B cell (primary cell): Measurements from ENCODE around the gene RSAD1. TPM values are rescaled to one million over a fixed set of nuclear protein-coding genes. Genes with fewer than 3 reads are reported as not detected.

Experiments used
- ATAC-seq: fragments of 200-7000 bp; cut with Tn5 transposase; one replicate; pipeline ENCODE4 v1.10.0; 2021; ENCODE audit warnings: low read depth, mild to moderate bottlenecking, moderate number of reproducible peaks, moderate library complexity
- CTCF ChIA-PET: fragments of 350-600 bp; sonication (Branson Sonifier 250); formaldehyde crosslinking; loops from one replicate; lab custom pipeline; 2021; ENCODE audit warnings: antibody characterized with exemption, inconsistent platforms; lab: Charles Lee
- POLR2A ChIA-PET: fragments of 350-600 bp; sonication (Branson Sonifier 250); formaldehyde crosslinking; loops from one replicate; lab custom pipeline; 2021; ENCODE audit warnings: antibody characterized with exemption; lab: Charles Lee
- DNase-seq: peaks from one replicate; pipeline ENCODE4 v3.0.0; 2013
- H2AFZ ChIP-seq: 2 replicates; pipeline ENCODE4 v1.6.1; 2012; ENCODE audit warnings: mild to moderate bottlenecking, low read depth, low read length; ENCODE audit not compliant: insufficient read depth, poor library complexity, severe bottlenecking
- H3K27ac ChIP-seq, 2 donors: 1 replicate in 1 of 2; 2 replicates in 1 of 2; pipeline ENCODE4 v1.5.1; 2012 to 2013; ENCODE audit warnings: low read length in 2 of 2, mild to moderate bottlenecking in 2 of 2, moderate library complexity in 1 of 2
- H3K27me3 ChIP-seq, 4 experiments: fragments of 200-600 bp in 1 of 4; sonication (generic) in 1 of 4; replicated peaks in 1 of 4; 1 replicate in 2 of 4; 2 replicates in 2 of 4; pipeline versions ENCODE4 v1.6.1 to v1.7.0; 2013 to 2016; ENCODE audit warnings: low read length in 3 of 4, mild to moderate bottlenecking in 2 of 4, mixed read lengths in 1 of 4, moderate library complexity in 1 of 4; ENCODE audit not compliant: insufficient read depth in 4 of 4, control insufficient read depth in 3 of 4; ENCODE audit errors: control extremely low read depth in 1 of 4
- H3K36me3 ChIP-seq, 2 experiments: replicated peaks in 1 of 2; 1 replicate in 1 of 2; 2 replicates in 1 of 2; pipeline versions ENCODE4 v1.6.1 to v1.7.1; 2013; ENCODE audit warnings: low read length in 1 of 2; ENCODE audit not compliant: insufficient read depth in 2 of 2, control insufficient read depth in 1 of 2; ENCODE audit errors: control extremely low read depth in 1 of 2, extremely low read depth in 1 of 2
- H3K4me1 ChIP-seq, 2 donors: fragments of 200-600 bp in 1 of 2; sonication (generic) in 1 of 2; 1 replicate in 1 of 2; 2 replicates in 1 of 2; pipeline versions ENCODE4 v1.5.1 to v1.6.1; 2013 to 2017; ENCODE audit warnings: low read length in 2 of 2; ENCODE audit not compliant: control insufficient read depth in 2 of 2, insufficient read depth in 2 of 2
- H3K4me2 ChIP-seq: replicated peaks from 2 replicates; pipeline ENCODE3; 2012; ENCODE audit warnings: mild to moderate bottlenecking, low read depth, low read length; ENCODE audit not compliant: poor library complexity, severe bottlenecking
- H3K4me3 ChIP-seq, 5 experiments: fragments of 200-600 bp in 1 of 5; sonication (generic) in 1 of 5; 1 replicate in 3 of 5; 2 replicates in 2 of 5; pipeline versions ENCODE4 v1.5.1 to v1.7.0; 2011 to 2016; ENCODE audit warnings: low read length in 4 of 5, mild to moderate bottlenecking in 4 of 5, low read depth in 2 of 5, control low read depth in 1 of 5, moderate library complexity in 1 of 5; ENCODE audit not compliant: insufficient read depth in 1 of 5; ENCODE audit errors: control extremely low read depth in 1 of 5, extremely low read depth in 1 of 5
- H3K79me2 ChIP-seq: fragments of 200-600 bp; sonication (generic); one replicate; pipeline ENCODE4 v1.6.0; 2016; ENCODE audit warnings: low read length; ENCODE audit not compliant: control insufficient read depth, insufficient read depth
- H3K9ac ChIP-seq: fragments of 200-600 bp; sonication (generic); 2 replicates; pipeline ENCODE4 v1.6.1; 2017; ENCODE audit warnings: mild to moderate bottlenecking, low read length, moderate library complexity
- H3K9me3 ChIP-seq, 3 donors: one replicate each; pipeline versions ENCODE4 v1.6.1 to v1.7.1; 2013; ENCODE audit warnings: low read length in 2 of 3; ENCODE audit not compliant: control insufficient read depth in 2 of 3, insufficient read depth in 1 of 3; ENCODE audit errors: control extremely low read depth in 1 of 3
- H4K20me1 ChIP-seq: 2 replicates; pipeline ENCODE4 v1.6.0; 2012; ENCODE audit warnings: mild to moderate bottlenecking, low read length; ENCODE audit not compliant: insufficient read depth, control insufficient read depth, poor library complexity, severe bottlenecking
- H3K27ac Mint-ChIP-seq: one replicate; pipeline ENCODE4 v1.8.0; 2021; ENCODE audit warnings: mixed read lengths
- H3K27me3 Mint-ChIP-seq: one replicate; pipeline ENCODE4 v1.8.0; 2021; ENCODE audit warnings: mixed read lengths
- H3K4me1 Mint-ChIP-seq: one replicate; pipeline ENCODE4 v1.8.0; 2021; ENCODE audit warnings: mixed read lengths
- H3K4me3 Mint-ChIP-seq: one replicate; pipeline ENCODE4 v1.8.0; 2021; ENCODE audit warnings: mixed read lengths
- H3K9me3 Mint-ChIP-seq: one replicate; pipeline ENCODE4 v1.8.0; 2022; ENCODE audit warnings: mixed read lengths; ENCODE audit not compliant: insufficient read depth
- EZH2 ChIP-seq: IDR thresholded peaks from 2 replicates; pipeline ENCODE4 v1.6.1; 2012; ENCODE audit warnings: borderline replicate concordance, low read depth, mild to moderate bottlenecking, moderate library complexity, low read length; ENCODE audit not compliant: insufficient read depth, poor library complexity, severe bottlenecking
- WGBS: methylation state at CpG from one replicate; pipeline ENCODE4 v1.1.5; 2013; ENCODE audit warnings: missing lambda C conversion rate; ENCODE audit not compliant: insufficient coverage; 5-methylcytosine and 5-hydroxymethylcytosine counted together
- intact Hi-C: fragments of 100-400 bp; cut with micrococcal nuclease; formaldehyde crosslinking; loops from one replicate; pipeline ENCODE4 v1.10.0; 2022
- polyA plus RNA-seq: library from polyadenylated mRNA; depleted of rRNA; stranded (reverse); fragments of >200 nt; gene quantifications from 2 replicates; pipeline ENCODE4 v1.2.3, GENCODE V29; 2012
- total RNA-seq, 2 donors: library from RNA; stranded (reverse); fragments of 120-200 nt in 1 of 2; gene quantifications; 1 replicate in 1 of 2; 2 replicates in 1 of 2; pipeline versions ENCODE4 v1.2.3 to v1.2.4, GENCODE V29; 2013 to 2022
- TF ChIP-seq, protein P1 (sequence below): fragments of 200-600 bp; IDR thresholded peaks from one replicate; pipeline ENCODE4 v1.8.0; 2022; ENCODE audit warnings: antibody characterized with exemption, mild to moderate bottlenecking

Gene RSAD1
- total and polyA plus RNA-seq, 2 donors (not counting 1 experiment from before 2014, with no cell fraction given) = 53.4 to 63.9 TPM

- Histone ChIP-seq H2AFZ (no peak overlapping the region), H3K4me1 (no peaks in the 10 kb centered on the region), H3K9me3 (no peaks in the 10 kb centered on the region), H3K9ac (no peak overlapping the region), H3K27me3 (no peaks in the 10 kb centered on the region), H3K79me2 (peaks cover 23% of the 10 kb centered on the region), H3K4me3 (no peak overlapping the region), H4K20me1 (no peaks in the 10 kb centered on the region), H3K36me3 (peaks cover 0 to 2% of the 10 kb centered on the region in 2 experiments), H3K4me2 (no peak overlapping the region), H3K27ac (no peak overlapping the region)
- intact Hi-C loops = no loop called here
- H3K4me3 Mint-ChIP-seq = no peak overlapping the region
- WGBS = 95% methylated on average over 5 of the region's 6 CpGs
- H3K4me1 Mint-ChIP-seq = no peaks in the 10 kb centered on the region
- ChIA-PET CTCF (interaction anchor here (1.5 to 1.6 kb wide), 2 partner anchors 12 to 49 kb away, joined by 3 read pairs; partner anchors contain the start of gene LRRC59), POLR2A (interaction anchor here (1.4 kb wide), 1 partner anchor 48 kb away, joined by 3 read pairs; the partner anchor contains the start of gene LRRC59)
- TF ChIP-seq, protein P1, sequence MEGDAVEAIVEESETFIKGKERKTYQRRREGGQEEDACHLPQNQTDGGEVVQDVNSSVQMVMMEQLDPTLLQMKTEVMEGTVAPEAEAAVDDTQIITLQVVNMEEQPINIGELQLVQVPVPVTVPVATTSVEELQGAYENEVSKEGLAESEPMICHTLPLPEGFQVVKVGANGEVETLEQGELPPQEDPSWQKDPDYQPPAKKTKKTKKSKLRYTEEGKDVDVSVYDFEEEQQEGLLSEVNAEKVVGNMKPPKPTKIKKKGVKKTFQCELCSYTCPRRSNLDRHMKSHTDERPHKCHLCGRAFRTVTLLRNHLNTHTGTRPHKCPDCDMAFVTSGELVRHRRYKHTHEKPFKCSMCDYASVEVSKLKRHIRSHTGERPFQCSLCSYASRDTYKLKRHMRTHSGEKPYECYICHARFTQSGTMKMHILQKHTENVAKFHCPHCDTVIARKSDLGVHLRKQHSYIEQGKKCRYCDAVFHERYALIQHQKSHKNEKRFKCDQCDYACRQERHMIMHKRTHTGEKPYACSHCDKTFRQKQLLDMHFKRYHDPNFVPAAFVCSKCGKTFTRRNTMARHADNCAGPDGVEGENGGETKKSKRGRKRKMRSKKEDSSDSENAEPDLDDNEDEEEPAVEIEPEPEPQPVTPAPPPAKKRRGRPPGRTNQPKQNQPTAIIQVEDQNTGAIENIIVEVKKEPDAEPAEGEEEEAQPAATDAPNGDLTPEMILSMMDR = no peak
- no peak for TF ChIP-seq EZH2
- ATAC-seq (no peak), DNase-seq (no peak)
- H3K27me3 Mint-ChIP-seq = no peaks in the 10 kb centered on the region
- H3K27ac Mint-ChIP-seq = no peak overlapping the region
- no peaks in the 10 kb centered on the region for H3K9me3 Mint-ChIP-seq
Observed at GRCh38 chr17:50444841-50445715, 33.6 kb upstream of the RSAD1 start.
